Spinal cord (tissue), 10 donors: ENCODE measurements around the gene HACE1. TPM values are rescaled to one million over a fixed set of nuclear protein-coding genes. Genes with fewer than 3 reads are reported as not detected.

ENCODE experiments used
- DNase-seq, 6 donors: peaks; one replicate each; pipeline versions ENCODE4 v3.0.0 to v3.0.0-alpha.2; 2013 to 2015; ENCODE audit warnings: low spot score in 6 of 6, low read depth in 4 of 6
- H3K27ac ChIP-seq: one replicate; pipeline ENCODE4 v1.5.1; 2013; ENCODE audit warnings: low read depth, low read length, control low read depth
- H3K27me3 ChIP-seq: one replicate; pipeline ENCODE4 v1.6.1; 2013; ENCODE audit warnings: low read length; ENCODE audit not compliant: control insufficient read depth, insufficient read depth
- H3K36me3 ChIP-seq: one replicate; pipeline ENCODE4 v1.6.1; 2013; ENCODE audit warnings: low read length; ENCODE audit not compliant: control insufficient read depth, insufficient read depth
- H3K4me1 ChIP-seq: one replicate; pipeline ENCODE4 v1.6.1; 2013; ENCODE audit warnings: low read length; ENCODE audit not compliant: control insufficient read depth, insufficient read depth
- H3K4me3 ChIP-seq: one replicate; pipeline ENCODE4 v1.5.1; 2013; ENCODE audit warnings: low read depth, low read length, control low read depth
- H3K9me3 ChIP-seq: one replicate; pipeline ENCODE4 v1.6.1; 2013; ENCODE audit warnings: low read length; ENCODE audit not compliant: control insufficient read depth, insufficient read depth
- WGBS: methylation state at CpG from one replicate; pipeline ENCODE4 v1.1.5; 2013; ENCODE audit warnings: missing lambda C conversion rate; ENCODE audit not compliant: insufficient coverage; 5-methylcytosine and 5-hydroxymethylcytosine counted together
- polyA plus RNA-seq, 2 donors: library from polyadenylated mRNA; unstranded; fragments of 120-200 nt; gene quantifications; one replicate each; pipeline ENCODE4 v1.2.1, GENCODE V29; 2013; ENCODE audit not compliant: insufficient read length in 2 of 2
- small RNA-seq: library from RNA; depleted of rRNA; stranded (forward); fragments of <200 nt; gene quantifications from one replicate; pipeline ENCODE3, GENCODE V24; 2014; ENCODE audit warnings: low replicate concordance
- total RNA-seq, 2 donors: library from RNA; depleted of rRNA in 1 of 2; stranded (reverse); fragments of 120-200 nt in 1 of 2; fragments of >200 nt in 1 of 2; gene quantifications; one replicate each; pipeline versions ENCODE4 v1.2.3 to v1.2.4, GENCODE V29; 2013 to 2014
- donor health status: healthy.

Gene HACE1
- total and polyA plus RNA-seq, 4 donors: 20.1 to 44.1 (median 22.4) TPM

GRCh38 chr6:104684911-104685415 is 174.8 kb downstream of the HACE1 start:
- Histone ChIP-seq H3K4me3 (no peak overlapping the region), H3K9me3 (no peaks in the 10 kb centered on the region), H3K27me3 (no peaks in the 10 kb centered on the region), H3K27ac (no peak overlapping the region), H3K4me1 (no peaks in the 10 kb centered on the region), H3K36me3 (no peaks in the 10 kb centered on the region)
- WGBS: 96% methylated on average over 2 of the region's 2 CpGs
- no peak for DNase-seq

GRCh38 chr6:104683809-104684208 is 175.9 kb downstream of the HACE1 start:
- no peaks in the 10 kb centered on the region for H3K27me3 ChIP-seq
- DNase-seq: peak in 1 of 6 donors; percentile 82
- no peak overlapping the region for H3K4me3 ChIP-seq
- no CpG with 5 or more reads among the region's 4 CpGs for WGBS
- H3K4me1 ChIP-seq: no peaks in the 10 kb centered on the region
- no peak overlapping the region for H3K27ac ChIP-seq
- no peaks in the 10 kb centered on the region for H3K36me3 ChIP-seq
- no peaks in the 10 kb centered on the region for H3K9me3 ChIP-seq

- Histone ChIP-seq H3K27me3 (no peaks in the 10 kb centered on the region), H3K4me1 (no peaks in the 10 kb centered on the region), H3K36me3 (no peaks in the 10 kb centered on the region), H3K9me3 (no peaks in the 10 kb centered on the region), H3K4me3 (no peak overlapping the region), H3K27ac (no peak overlapping the region)
- peak in 1 of 6 donors; percentile 45 for DNase-seq
- 68% methylated on average over 9 of the region's 15 CpGs for WGBS
Observed at GRCh38 chr6:104682722-104683643, 176.7 kb downstream of the HACE1 start.

GRCh38 chr6:104680539-104680938 is 179.2 kb downstream of the HACE1 start:
- Histone ChIP-seq H3K9me3 (peaks cover 2% of the 10 kb centered on the region), H3K36me3 (no peaks in the 10 kb centered on the region), H3K27me3 (no peaks in the 10 kb centered on the region), H3K4me1 (no peaks in the 10 kb centered on the region), H3K27ac (no peak overlapping the region), H3K4me3 (no peak overlapping the region)
- 83% methylated on average over 1 of the region's 2 CpGs for WGBS
- no peak for DNase-seq

GRCh38 chr6:104679971-104680370 is 179.7 kb downstream of the HACE1 start:
- H3K4me1 ChIP-seq: no peaks in the 10 kb centered on the region
- no peak for DNase-seq
- no peak overlapping the region for H3K4me3 ChIP-seq
- WGBS: no CpG with 5 or more reads among the region's 1 CpG
- no peak overlapping the region for H3K27ac ChIP-seq
- no peaks in the 10 kb centered on the region for H3K36me3 ChIP-seq
- H3K9me3 ChIP-seq: peaks cover 2% of the 10 kb centered on the region
- H3K27me3 ChIP-seq: no peaks in the 10 kb centered on the region

Small RNAs within 50 kb of the gene (small RNA-seq; reads per million reads assigned to genes)
- not detected for gene RNU6-897P

Other genes with a start within 250 kb of the HACE1 start
- 1 to 10 TPM in 1 of 2 donors, under 1 TPM in 1; 0.44 to 1.7 TPM for gene LIN28B, start 97.2 kb upstream of the HACE1 start, total RNA-seq
- 1 to 10 TPM in 1 of 2 donors, under 1 TPM in 1; 0.80 to 1.4 TPM for gene LIN28B, start 97.2 kb upstream of the HACE1 start, polyA plus RNA-seq